Heart left ventricle (tissue), 13 donors: Measurements from ENCODE around the gene SIVA1.

Experiments used
- POLR2A ChIP-seq, 2 donors: fragments of 450-650 bp; IDR thresholded peaks; one replicate each; pipeline ENCODE4 v1.6.1; 2017; ENCODE audit warnings: antibody characterized with exemption in 2 of 2, mild to moderate bottlenecking in 2 of 2, moderate library complexity in 2 of 2
- TF ChIP-seq, protein P1 (sequence below), 12 donors: fragments of 200-600 bp; sonication (generic) in 4 of 12; IDR thresholded peaks; one replicate each; pipeline versions ENCODE4 v1.5.0 to v1.8.0; 2018 to 2022; ENCODE audit warnings: antibody characterized with exemption in 12 of 12, mild to moderate bottlenecking in 5 of 12
- donor health status: ischemic (EF 13 %, LVEDD 7.1; RV severe dilation, severe dysfunction).
- donor health status: DM: no; HTN: yes; CAD: no.
- donor health status: DM: no; HTN: no; CAD: no.
- donor health status: ischemic (EF 25% LVEDD 6.9; RV normal size, moderate dysfunction).
- donor health status: ischemic (EF 25% LVEDD 5.7; RV mildly dilated, moderate dysfunction).
- donor health status: ischemic (EF 35%, LVEDD 5.7; RV mildly dilated, moderate dysfunction).
- donor health status: nonischemic (EF 11% LVEDD 7.7; RV severe dilation, severe dysfunction).
- donor health status: DM: yes; HTN: yes; CAD: no.
- donor health status: PGD.
- donor health status: ischemic (EF 29% LVEDD 5.4; RV normal size, mild dysfunction).
- donor health status: nonischemic (EF 23%, LVEDD 6.1; RV moderate dilation, normal function).

DNA sequence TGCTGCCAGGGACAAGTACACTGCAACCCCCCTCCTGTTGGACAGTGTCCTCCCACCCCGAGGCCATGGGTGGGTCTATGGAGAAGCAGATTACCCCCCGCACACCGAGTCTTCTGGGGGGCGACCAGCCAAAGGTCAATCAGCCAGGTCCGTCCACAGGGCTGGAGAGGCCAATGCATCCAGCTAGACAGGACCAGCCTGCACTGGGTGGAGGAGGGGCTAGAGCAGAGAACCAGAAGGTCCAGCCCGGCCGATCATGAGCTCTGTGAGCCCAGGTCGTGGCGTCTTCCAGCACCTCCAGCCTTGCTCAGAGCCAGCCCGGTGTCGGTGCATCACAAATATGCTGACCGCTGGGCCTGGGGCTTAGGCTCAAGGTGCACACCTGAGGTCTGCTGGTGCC, 37.1 kb upstream of the SIVA1 start:
- TF ChIP-seq, protein P1, sequence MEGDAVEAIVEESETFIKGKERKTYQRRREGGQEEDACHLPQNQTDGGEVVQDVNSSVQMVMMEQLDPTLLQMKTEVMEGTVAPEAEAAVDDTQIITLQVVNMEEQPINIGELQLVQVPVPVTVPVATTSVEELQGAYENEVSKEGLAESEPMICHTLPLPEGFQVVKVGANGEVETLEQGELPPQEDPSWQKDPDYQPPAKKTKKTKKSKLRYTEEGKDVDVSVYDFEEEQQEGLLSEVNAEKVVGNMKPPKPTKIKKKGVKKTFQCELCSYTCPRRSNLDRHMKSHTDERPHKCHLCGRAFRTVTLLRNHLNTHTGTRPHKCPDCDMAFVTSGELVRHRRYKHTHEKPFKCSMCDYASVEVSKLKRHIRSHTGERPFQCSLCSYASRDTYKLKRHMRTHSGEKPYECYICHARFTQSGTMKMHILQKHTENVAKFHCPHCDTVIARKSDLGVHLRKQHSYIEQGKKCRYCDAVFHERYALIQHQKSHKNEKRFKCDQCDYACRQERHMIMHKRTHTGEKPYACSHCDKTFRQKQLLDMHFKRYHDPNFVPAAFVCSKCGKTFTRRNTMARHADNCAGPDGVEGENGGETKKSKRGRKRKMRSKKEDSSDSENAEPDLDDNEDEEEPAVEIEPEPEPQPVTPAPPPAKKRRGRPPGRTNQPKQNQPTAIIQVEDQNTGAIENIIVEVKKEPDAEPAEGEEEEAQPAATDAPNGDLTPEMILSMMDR (IDR thresholded peaks at IDR 0.05) = no peak
- TF ChIP-seq POLR2A (IDR thresholded peaks at IDR 0.05) = no peak
